HepG2 (cell line): Measurements from ENCODE around the gene MRPL2. TPM values are rescaled to one million over a fixed set of nuclear protein-coding genes. Genes with fewer than 3 reads are reported as not detected.
A peak's percentile ranks its signal among the peaks of the same experiment; 100 is the strongest.

Experiments used
- ATAC-seq: fragments of 200-7000 bp; cut with Tn5 transposase; 3 replicates; pipeline ENCODE4 v1.9.1; 2020; ENCODE audit warnings: mild to moderate bottlenecking, moderate library complexity
- BruUV-seq: library from RNA; stranded (reverse); fragments of 400-500 nt; replicated peaks from 2 replicates; lab custom pipeline; 2021; lab: Mats Ljungman, UMichigan
- CTCF ChIA-PET: fragments of 300-600 bp; formaldehyde crosslinking; extraction: SDS; loops from one replicate; lab custom pipeline; 2021; ENCODE audit warnings: low total read pairs, inconsistent platforms, low intra/inter-chr PET ratio; lab: Yijun Ruan, JAX
- POLR2A ChIA-PET: fragments of 350-600 bp; sonication (Branson Sonifier 250); formaldehyde crosslinking; loops from one replicate; lab custom pipeline; 2020; ENCODE audit warnings: antibody characterized with exemption, inconsistent platforms; lab: Yijun Ruan, JAX
- DNase-seq: peaks from one replicate; pipeline ENCODE4 v3.0.0-alpha.2; 2015; ENCODE audit warnings: low spot score
- FAIRE-seq: peaks from 3 replicates; lab custom pipeline; 2011; peaks lifted over from hg19 to GRCh38; lab: Jason Lieb, UNC
- H2AFZ ChIP-seq: one replicate; pipeline ENCODE4 v1.6.1; 2011; ENCODE audit warnings: low read length, inconsistent platforms
- H3K27ac ChIP-seq: fragments of 300-600 bp; 3 replicates; pipeline ENCODE4 v1.8.0; 2011; ENCODE audit warnings: mixed run types, mild to moderate bottlenecking, mixed read lengths, low read length, inconsistent platforms; ENCODE audit not compliant: insufficient read depth; ENCODE audit errors: extremely low read length
- H3K27me3 ChIP-seq, 2 experiments: fragments of 200-600 bp in 1 of 2; 2 replicates in 1 of 2; 3 replicates in 1 of 2; pipeline versions ENCODE4 v1.6.0 to v1.8.0; 2011; ENCODE audit warnings: low read length in 2 of 2, mild to moderate bottlenecking in 2 of 2, moderate library complexity in 2 of 2, inconsistent platforms in 1 of 2; ENCODE audit not compliant: insufficient read depth in 2 of 2, control insufficient read depth in 1 of 2
- H3K36me3 ChIP-seq, 2 experiments: fragments of 200-600 bp in 1 of 2; replicated peaks in 1 of 2; 2 replicates in 1 of 2; 3 replicates in 1 of 2; pipeline versions ENCODE4 v1.5.1 to v1.8.0; 2011; ENCODE audit warnings: low read length in 2 of 2, inconsistent platforms in 1 of 2; ENCODE audit not compliant: insufficient read depth in 2 of 2, control insufficient read depth in 1 of 2
- H3K4me1 ChIP-seq: 2 replicates; pipeline ENCODE4 v1.5.1; 2012; ENCODE audit warnings: low read length, inconsistent platforms; ENCODE audit not compliant: insufficient read depth
- H3K4me2 ChIP-seq: 2 replicates; pipeline ENCODE4 v1.6.0; 2011; ENCODE audit warnings: low read depth, low read length, inconsistent platforms
- H3K4me3 ChIP-seq, 3 experiments: fragments of 200-600 bp in 1 of 3; sonication (generic), shearing (Covaris generic) in 1 of 3; replicated peaks in 1 of 3; 2 replicates each; pipeline ENCODE4 v1.5.1; 2011 to 2016; ENCODE audit warnings: low read length in 3 of 3, inconsistent platforms in 2 of 3, low read depth in 2 of 3, mild to moderate bottlenecking in 2 of 3, control low read depth in 1 of 3, mixed read lengths in 1 of 3; ENCODE audit not compliant: insufficient read depth in 1 of 3
- H3K79me2 ChIP-seq: one replicate; pipeline ENCODE4 v1.6.1; 2011; ENCODE audit warnings: low read length, inconsistent platforms; ENCODE audit not compliant: insufficient read depth
- H3K9ac ChIP-seq: 2 replicates; pipeline ENCODE4 v1.6.0; 2011; ENCODE audit warnings: mild to moderate bottlenecking, low read depth, low read length, inconsistent platforms; ENCODE audit not compliant: insufficient read depth
- H3K9me3 ChIP-seq: 2 replicates; pipeline ENCODE4 v1.5.1; 2012; ENCODE audit warnings: mild to moderate bottlenecking, low read length
- H4K20me1 ChIP-seq: 2 replicates; pipeline ENCODE4 v1.6.0; 2011; ENCODE audit warnings: inconsistent platforms, mild to moderate bottlenecking, low read length, moderate library complexity; ENCODE audit not compliant: insufficient read depth
- GZF1 ChIP-seq: sonication (generic); formaldehyde crosslinking; IDR thresholded peaks from 2 replicates; pipeline ENCODE4 v1.5.1; 2020; ENCODE audit warnings: mild to moderate bottlenecking, missing genetic modification reagents
- SIN3A ChIP-seq: IDR thresholded peaks from 2 replicates; pipeline ENCODE4 v1.6.1; 2011; ENCODE audit warnings: low read depth, mild to moderate bottlenecking, control low read depth, low read length, borderline replicate concordance
- ZFX ChIP-seq: sonication (generic); formaldehyde crosslinking; IDR thresholded peaks from 2 replicates; pipeline ENCODE4 v1.4.0; 2020; ENCODE audit warnings: mild to moderate bottlenecking, low read depth, missing genetic modification reagents, moderate library complexity
- ZNF563 ChIP-seq: sonication (generic); formaldehyde crosslinking; IDR thresholded peaks from 2 replicates; pipeline ENCODE4 v1.8.0; 2022; ENCODE audit warnings: mild to moderate bottlenecking, moderate library complexity, missing genetic modification reagents
- ZNF776 ChIP-seq: sonication (generic); formaldehyde crosslinking; IDR thresholded peaks from 2 replicates; pipeline ENCODE4 v1.4.0; 2020; ENCODE audit warnings: mild to moderate bottlenecking, missing genetic modification reagents
- WGBS: methylation state at CpG from one replicate; pipeline ENCODE4 v1.1.6; 2017; ENCODE audit warnings: low lambda C conversion rate; 5-methylcytosine and 5-hydroxymethylcytosine counted together
- in situ Hi-C: cut with HindIII; loops from 2 replicates; pipeline ENCODE4 v1.10.0; 2017; ENCODE audit warnings: low pct_unique_long_range_greater_than_20kb; ENCODE audit not compliant: extremely low pct_ligation_motif_present
- intact Hi-C: fragments of 100-400 bp; cut with micrococcal nuclease; formaldehyde crosslinking; loops from one replicate; pipeline ENCODE4 v1.10.0; 2022; ENCODE audit not compliant: unreplicated experiment
- polyA plus RNA-seq, 8 experiments: library from polyadenylated mRNA; depleted of rRNA in 3 of 8; stranded (reverse) in 7 of 8; unstranded in 1 of 8; fragments of >200 nt; fragmentation: Illumina TruSeq in 4 of 8; extraction: Trizol in 4 of 8; gene quantifications; 2 replicates each; pipeline versions ENCODE4 v1.2.1 to v1.2.3, GENCODE V29; 2011 to 2016; ENCODE audit warnings: low read depth in 4 of 8, missing spikeins in 1 of 8, mixed read lengths in 1 of 8; ENCODE audit not compliant: insufficient read depth in 1 of 8
- total RNA-seq, 5 experiments: library from RNA; depleted of rRNA; stranded (reverse); fragments of >200 nt; fragmentation: Illumina TruSeq; extraction: Trizol; gene quantifications; 2 replicates each; pipeline ENCODE4 v1.2.3, GENCODE V29; 2016; ENCODE audit warnings: low read depth in 1 of 5
- TF ChIP-seq, protein P1 (sequence below): sonication (generic); formaldehyde crosslinking; IDR thresholded peaks from 2 replicates; pipeline ENCODE4 v1.4.0; 2020; ENCODE audit warnings: mild to moderate bottlenecking, missing genetic modification reagents
- TF ChIP-seq, protein P2 (sequence below): sonication (generic); formaldehyde crosslinking; IDR thresholded peaks from 2 replicates; pipeline ENCODE4 v1.8.0; 2022; ENCODE audit warnings: mild to moderate bottlenecking, missing genetic modification reagents, moderate library complexity
- TF ChIP-seq, protein P3 (sequence below): sonication (generic); formaldehyde crosslinking; IDR thresholded peaks from 2 replicates; pipeline ENCODE4 v1.4.0; 2020; ENCODE audit warnings: missing genetic modification reagents
- TF ChIP-seq, protein P4 (sequence below): sonication (generic); formaldehyde crosslinking; IDR thresholded peaks from 2 replicates; pipeline ENCODE4 v1.4.0; 2020; ENCODE audit warnings: missing genetic modification reagents
- TF ChIP-seq, protein P5 (sequence below), 2 experiments: sonication (generic) in 1 of 2; formaldehyde crosslinking in 1 of 2; IDR thresholded peaks; 2 replicates each; pipeline versions ENCODE4 v1.4.0 to v1.6.1; 2016 to 2020; ENCODE audit warnings: borderline replicate concordance in 1 of 2, low read depth in 1 of 2, mild to moderate bottlenecking in 1 of 2, missing genetic modification reagents in 1 of 2
- TF ChIP-seq, protein P6 (sequence below): sonication (generic); formaldehyde crosslinking; IDR thresholded peaks from 2 replicates; pipeline ENCODE4 v1.5.0; 2020; ENCODE audit warnings: mild to moderate bottlenecking, low read depth, missing genetic modification reagents, borderline replicate concordance

Gene MRPL2
- total and polyA plus RNA-seq, 2 of the 13 experiments (the other 11 are each of a cell fraction or from before 2014, with no cell fraction given) = 56.8 to 65.6 TPM

DNA sequence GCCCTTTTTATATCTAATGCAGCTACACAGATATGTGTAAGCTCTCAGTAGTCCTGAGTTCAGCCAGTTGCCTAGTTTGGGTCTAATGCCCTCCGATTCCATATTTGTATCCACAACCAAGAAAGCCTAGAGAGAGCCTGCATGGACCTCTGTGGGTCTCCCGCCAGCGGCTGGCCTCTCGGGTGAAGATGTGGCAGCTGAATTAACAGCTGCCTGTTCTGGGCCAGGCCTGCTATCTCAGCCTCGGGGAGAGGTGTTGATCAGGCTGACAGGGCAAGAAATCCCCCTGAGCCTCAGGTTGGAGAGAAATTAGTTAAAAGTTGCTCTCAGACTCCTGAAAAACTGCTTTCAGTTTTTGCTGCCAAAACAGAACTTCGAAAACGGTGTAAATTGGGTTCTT, 36.7 kb upstream of the MRPL2 start:
- peak overlapping the region in 2 of 3 experiments; percentile 9 to 42; a peak in 2 of 6 replicates for H3K4me3 ChIP-seq
- no TSS peak for BruUV-seq
- 35% methylated on average over 7 of the region's 7 CpGs for WGBS
- H3K36me3 ChIP-seq = no peaks in the 10 kb centered on the region
- peaks cover 70% of the 10 kb centered on the region for H3K4me1 ChIP-seq
- H2AFZ ChIP-seq = no peak overlapping the region
- H3K4me2 ChIP-seq = peak overlapping the region; percentile 67
- POLR2A ChIA-PET = interaction anchor here (0.8 to 3.5 kb wide), 5 partner anchors 13 to 205 kb away, joined by 3 to 22 read pairs (median 3); partner anchors contain the start of genes KLC4, MRPL2 and PEX6
- H3K27ac ChIP-seq = peak overlapping the region; percentile 41
- intact Hi-C loops (no loop called here), in situ Hi-C loops (no loop called here)
- FAIRE-seq (no peak), ATAC-seq (0 out of 3 replicates have a peak, but pooled peaks have one; percentile 7), DNase-seq (no peak)
- no peaks in the 10 kb centered on the region for H3K9me3 ChIP-seq
- H3K79me2 ChIP-seq = peaks cover 83% of the 10 kb centered on the region
- CTCF ChIA-PET = no interaction called here
- peak overlapping the region; percentile 45; the same call in 1 of the 2 replicates for H3K9ac ChIP-seq
- no peaks in the 10 kb centered on the region; a peak in 1 of 5 replicates for H3K27me3 ChIP-seq
- H4K20me1 ChIP-seq = no peaks in the 10 kb centered on the region
- TF ChIP-seq GZF1 (CRISPR knock-in tag) (no peak), ZNF563 (CRISPR knock-in tag) (no peak), ZNF776 (CRISPR knock-in tag) (no peak), ZFX (CRISPR knock-in tag) (peak; percentile 2; the same call in 1 of the 2 replicates), SIN3A (0 out of 2 replicates have a peak, but pooled peaks have one; percentile 3)
- TF ChIP-seq, protein P1, sequence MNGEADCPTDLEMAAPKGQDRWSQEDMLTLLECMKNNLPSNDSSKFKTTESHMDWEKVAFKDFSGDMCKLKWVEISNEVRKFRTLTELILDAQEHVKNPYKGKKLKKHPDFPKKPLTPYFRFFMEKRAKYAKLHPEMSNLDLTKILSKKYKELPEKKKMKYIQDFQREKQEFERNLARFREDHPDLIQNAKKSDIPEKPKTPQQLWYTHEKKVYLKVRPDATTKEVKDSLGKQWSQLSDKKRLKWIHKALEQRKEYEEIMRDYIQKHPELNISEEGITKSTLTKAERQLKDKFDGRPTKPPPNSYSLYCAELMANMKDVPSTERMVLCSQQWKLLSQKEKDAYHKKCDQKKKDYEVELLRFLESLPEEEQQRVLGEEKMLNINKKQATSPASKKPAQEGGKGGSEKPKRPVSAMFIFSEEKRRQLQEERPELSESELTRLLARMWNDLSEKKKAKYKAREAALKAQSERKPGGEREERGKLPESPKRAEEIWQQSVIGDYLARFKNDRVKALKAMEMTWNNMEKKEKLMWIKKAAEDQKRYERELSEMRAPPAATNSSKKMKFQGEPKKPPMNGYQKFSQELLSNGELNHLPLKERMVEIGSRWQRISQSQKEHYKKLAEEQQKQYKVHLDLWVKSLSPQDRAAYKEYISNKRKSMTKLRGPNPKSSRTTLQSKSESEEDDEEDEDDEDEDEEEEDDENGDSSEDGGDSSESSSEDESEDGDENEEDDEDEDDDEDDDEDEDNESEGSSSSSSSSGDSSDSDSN (CRISPR knock-in tag) = no peak
- TF ChIP-seq, protein P2, sequence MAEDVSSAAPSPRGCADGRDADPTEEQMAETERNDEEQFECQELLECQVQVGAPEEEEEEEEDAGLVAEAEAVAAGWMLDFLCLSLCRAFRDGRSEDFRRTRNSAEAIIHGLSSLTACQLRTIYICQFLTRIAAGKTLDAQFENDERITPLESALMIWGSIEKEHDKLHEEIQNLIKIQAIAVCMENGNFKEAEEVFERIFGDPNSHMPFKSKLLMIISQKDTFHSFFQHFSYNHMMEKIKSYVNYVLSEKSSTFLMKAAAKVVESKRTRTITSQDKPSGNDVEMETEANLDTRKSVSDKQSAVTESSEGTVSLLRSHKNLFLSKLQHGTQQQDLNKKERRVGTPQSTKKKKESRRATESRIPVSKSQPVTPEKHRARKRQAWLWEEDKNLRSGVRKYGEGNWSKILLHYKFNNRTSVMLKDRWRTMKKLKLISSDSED = no peak
- TF ChIP-seq, protein P3, sequence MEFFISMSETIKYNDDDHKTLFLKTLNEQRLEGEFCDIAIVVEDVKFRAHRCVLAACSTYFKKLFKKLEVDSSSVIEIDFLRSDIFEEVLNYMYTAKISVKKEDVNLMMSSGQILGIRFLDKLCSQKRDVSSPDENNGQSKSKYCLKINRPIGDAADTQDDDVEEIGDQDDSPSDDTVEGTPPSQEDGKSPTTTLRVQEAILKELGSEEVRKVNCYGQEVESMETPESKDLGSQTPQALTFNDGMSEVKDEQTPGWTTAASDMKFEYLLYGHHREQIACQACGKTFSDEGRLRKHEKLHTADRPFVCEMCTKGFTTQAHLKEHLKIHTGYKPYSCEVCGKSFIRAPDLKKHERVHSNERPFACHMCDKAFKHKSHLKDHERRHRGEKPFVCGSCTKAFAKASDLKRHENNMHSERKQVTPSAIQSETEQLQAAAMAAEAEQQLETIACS = no peak
- TF ChIP-seq, protein P4, sequence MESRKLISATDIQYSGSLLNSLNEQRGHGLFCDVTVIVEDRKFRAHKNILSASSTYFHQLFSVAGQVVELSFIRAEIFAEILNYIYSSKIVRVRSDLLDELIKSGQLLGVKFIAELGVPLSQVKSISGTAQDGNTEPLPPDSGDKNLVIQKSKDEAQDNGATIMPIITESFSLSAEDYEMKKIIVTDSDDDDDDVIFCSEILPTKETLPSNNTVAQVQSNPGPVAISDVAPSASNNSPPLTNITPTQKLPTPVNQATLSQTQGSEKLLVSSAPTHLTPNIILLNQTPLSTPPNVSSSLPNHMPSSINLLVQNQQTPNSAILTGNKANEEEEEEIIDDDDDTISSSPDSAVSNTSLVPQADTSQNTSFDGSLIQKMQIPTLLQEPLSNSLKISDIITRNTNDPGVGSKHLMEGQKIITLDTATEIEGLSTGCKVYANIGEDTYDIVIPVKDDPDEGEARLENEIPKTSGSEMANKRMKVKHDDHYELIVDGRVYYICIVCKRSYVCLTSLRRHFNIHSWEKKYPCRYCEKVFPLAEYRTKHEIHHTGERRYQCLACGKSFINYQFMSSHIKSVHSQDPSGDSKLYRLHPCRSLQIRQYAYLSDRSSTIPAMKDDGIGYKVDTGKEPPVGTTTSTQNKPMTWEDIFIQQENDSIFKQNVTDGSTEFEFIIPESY (CRISPR knock-in tag) = peak; percentile 92
- TF ChIP-seq, protein P5, sequence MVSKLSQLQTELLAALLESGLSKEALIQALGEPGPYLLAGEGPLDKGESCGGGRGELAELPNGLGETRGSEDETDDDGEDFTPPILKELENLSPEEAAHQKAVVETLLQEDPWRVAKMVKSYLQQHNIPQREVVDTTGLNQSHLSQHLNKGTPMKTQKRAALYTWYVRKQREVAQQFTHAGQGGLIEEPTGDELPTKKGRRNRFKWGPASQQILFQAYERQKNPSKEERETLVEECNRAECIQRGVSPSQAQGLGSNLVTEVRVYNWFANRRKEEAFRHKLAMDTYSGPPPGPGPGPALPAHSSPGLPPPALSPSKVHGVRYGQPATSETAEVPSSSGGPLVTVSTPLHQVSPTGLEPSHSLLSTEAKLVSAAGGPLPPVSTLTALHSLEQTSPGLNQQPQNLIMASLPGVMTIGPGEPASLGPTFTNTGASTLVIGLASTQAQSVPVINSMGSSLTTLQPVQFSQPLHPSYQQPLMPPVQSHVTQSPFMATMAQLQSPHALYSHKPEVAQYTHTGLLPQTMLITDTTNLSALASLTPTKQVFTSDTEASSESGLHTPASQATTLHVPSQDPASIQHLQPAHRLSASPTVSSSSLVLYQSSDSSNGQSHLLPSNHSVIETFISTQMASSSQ (IDR thresholded peaks at IDR 0.05; ENCODE audit: low read depth) = no peak
- TF ChIP-seq, protein P5 (CRISPR knock-in tag; IDR thresholded peaks at IDR 0.05; ENCODE audit: borderline replicate concordance) = 0 out of 2 replicates have a peak, but pooled peaks have one; percentile 16
- TF ChIP-seq, protein P6, sequence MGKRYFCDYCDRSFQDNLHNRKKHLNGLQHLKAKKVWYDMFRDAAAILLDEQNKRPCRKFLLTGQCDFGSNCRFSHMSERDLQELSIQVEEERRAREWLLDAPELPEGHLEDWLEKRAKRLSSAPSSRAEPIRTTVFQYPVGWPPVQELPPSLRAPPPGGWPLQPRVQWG (CRISPR knock-in tag) = no peak
